ENCODE results near the gene SLC16A12.

SLC16A12 gene

DNA sequence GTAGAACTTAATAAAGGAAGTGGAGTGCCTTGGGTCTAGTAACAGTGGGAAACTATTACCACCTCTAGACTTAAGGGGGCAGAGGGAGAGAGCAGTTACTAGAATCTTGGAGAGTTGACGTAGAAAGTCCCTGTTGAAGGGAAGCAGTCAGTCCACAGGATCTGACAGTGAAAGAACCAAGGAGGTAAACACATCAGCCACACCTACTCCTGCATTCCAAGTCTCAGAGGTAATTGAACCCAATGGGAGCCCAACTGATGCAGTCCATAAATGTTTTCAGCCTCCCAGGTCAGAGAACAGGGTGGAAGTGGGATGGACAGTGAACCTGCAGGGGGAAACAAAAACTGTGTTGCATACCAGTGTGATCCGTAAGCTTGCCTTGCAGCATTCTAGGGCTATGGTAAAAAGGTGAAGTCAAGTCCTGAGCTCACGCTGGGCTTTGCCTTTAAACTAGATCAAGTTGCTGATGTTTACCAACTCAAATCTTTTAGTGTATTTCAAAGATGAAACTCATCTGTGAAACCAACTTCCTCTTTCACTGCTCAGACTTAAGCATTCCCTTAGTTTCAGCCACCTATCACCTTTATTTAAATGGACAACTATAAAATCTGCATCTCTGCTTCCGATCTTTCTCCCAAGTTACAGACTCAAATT lies 57.2 kb downstream of the SLC16A12 start:
- H3K4me3 ChIP-seq (ENCODE audit: control insufficient read depth, low read depth, low read length), result no peak overlapping the region
- no peak for DNase-seq (ENCODE audit: low read depth)
- TF ChIP-seq CTCF (conservative IDR thresholded peaks at IDR 0.05; ENCODE audit: control insufficient read depth, insufficient read depth, low read depth, low read length), result no peak

DNA sequence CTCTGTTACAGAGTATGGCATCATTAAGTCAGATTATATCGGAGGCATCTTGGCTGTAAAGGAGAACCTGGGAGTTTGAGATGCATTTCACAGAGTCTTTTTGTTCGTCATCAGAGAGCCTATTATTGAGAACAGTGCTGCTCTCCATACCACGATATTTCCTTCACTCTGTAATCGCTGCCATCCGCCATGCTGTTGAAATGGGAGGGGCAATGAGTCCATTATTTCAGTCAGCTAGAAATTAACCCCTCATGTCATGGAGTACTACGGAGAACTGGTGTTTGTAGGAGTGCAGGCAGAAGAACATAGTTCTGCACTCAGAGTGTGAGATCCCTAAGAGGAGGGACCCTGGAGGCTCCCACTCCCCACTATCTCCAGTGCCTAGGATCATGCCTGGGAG lies 59.2 kb downstream of the SLC16A12 start:
- H3K4me3 ChIP-seq (ENCODE audit: control insufficient read depth, low read depth, low read length), result no peak overlapping the region
- TF ChIP-seq CTCF (conservative IDR thresholded peaks at IDR 0.05; ENCODE audit: control insufficient read depth, insufficient read depth, low read depth, low read length), result no peak
- no peak for DNase-seq (ENCODE audit: low read depth)

GRCh38 chr10:89475591-89475998 lies 59.8 kb downstream of the SLC16A12 start:
- peak; percentile 60 for DNase-seq (ENCODE audit: low read depth)
- H3K4me3 ChIP-seq (ENCODE audit: control insufficient read depth, low read depth, low read length), result no peak overlapping the region
- TF ChIP-seq CTCF (conservative IDR thresholded peaks at IDR 0.05; ENCODE audit: control insufficient read depth, insufficient read depth, low read depth, low read length), result no peak

DNA sequence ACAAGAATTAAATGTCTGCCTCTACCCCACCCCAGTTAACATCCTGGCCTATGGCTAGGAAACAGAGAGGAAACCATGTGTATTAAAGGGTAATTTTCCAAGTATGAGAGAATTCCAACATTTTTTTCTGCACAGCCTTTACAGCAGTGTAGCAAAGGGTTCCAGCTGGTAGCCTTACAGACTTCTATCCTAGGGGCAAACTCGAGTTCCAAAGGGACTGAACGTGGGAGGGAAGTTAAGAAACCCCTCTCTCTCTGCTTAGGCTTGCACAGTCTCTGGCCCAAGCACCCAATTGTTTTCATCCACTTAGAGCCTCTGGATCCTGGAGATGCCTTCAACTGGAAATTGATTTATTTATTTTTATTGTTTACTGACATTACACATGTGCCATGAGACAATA lies 60.3 kb downstream of the SLC16A12 start:
- no peak for TF ChIP-seq CTCF (conservative IDR thresholded peaks at IDR 0.05; ENCODE audit: control insufficient read depth, insufficient read depth, low read depth, low read length)
- no peak for DNase-seq (ENCODE audit: low read depth)

DNA sequence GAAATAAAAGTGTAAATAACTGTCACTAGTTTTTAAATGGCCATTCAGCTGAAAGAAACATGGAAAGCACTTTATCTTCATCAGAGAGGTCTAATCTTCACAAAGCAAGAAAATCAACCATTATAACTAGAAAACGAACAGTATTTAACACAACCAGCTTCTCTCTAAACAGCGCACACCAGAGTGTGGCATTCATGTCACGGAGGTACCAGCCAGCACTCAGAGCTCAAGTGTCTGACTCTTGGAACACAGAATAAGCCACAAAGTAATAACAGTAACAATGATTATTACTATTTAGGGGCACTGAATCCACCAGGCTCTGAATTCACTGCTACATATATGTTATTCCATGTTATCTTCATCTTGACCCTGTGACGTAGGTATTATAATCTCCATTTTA lies 60.9 kb downstream of the SLC16A12 start:
- TF ChIP-seq CTCF (conservative IDR thresholded peaks at IDR 0.05; ENCODE audit: control insufficient read depth, insufficient read depth, low read depth, low read length), result no peak
- H3K4me3 ChIP-seq (ENCODE audit: control insufficient read depth, low read depth, low read length), result no peak overlapping the region
- DNase-seq (ENCODE audit: low read depth), result no peak

More for the DNA sequence above, 60.3 kb downstream of the SLC16A12 start:
- H3K4me3 ChIP-seq (ENCODE audit: control insufficient read depth, low read depth, low read length), result no peak overlapping the region

DNA sequence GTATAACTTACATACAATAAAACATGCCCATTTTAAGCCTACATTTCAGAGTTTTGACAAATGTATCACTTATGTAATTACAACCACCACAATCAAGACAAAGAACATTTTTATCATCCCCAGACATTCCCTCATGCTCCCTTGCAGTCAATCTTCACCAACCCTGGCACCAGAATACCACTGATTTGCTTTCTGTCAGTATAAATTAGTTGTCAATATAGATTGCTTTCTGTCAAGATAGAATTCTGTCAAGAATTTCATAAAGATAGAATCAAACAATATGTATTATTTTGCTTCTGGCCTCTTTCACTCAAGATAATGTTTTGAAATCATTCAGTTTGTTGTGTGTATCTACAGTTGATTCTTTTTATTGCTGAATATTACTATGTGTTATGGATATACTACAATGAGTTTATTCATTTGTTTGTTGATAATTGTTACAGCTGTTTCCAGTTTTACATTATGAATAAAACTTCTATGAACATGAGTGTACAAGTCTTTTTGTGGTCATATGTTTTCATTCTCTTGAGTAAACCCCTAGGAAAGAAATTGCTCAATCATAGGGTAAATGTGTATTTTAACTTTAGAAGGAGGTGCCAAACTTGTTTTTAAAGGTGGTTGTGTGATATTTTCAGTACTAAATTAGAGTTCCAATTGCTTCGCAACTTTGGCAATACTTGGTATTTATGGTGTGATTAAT lies 64.1 kb downstream of the SLC16A12 start:
- peak; percentile 77 for DNase-seq (ENCODE audit: low read depth)
- TF ChIP-seq CTCF (conservative IDR thresholded peaks at IDR 0.05; ENCODE audit: control insufficient read depth, insufficient read depth, low read depth, low read length), result no peak

More for the DNA sequence above, 64.1 kb downstream of the SLC16A12 start:
- no peak overlapping the region for H3K4me3 ChIP-seq (ENCODE audit: control insufficient read depth, low read depth, low read length)

Data from fibroblast of mammary gland (primary cell).